TTC549 (cell line): Measurements from ENCODE around the gene PGAP6.
"Not testable (repeated sequence)": the region's sequence is repeated elsewhere in the genome, so short reads cannot be mapped to it uniquely, and the experiment has no call there.

Source experiments
- FAIRE-seq: peaks from 2 replicates; lab custom pipeline; 2012; peaks lifted over from hg19 to GRCh38; lab: Jason Lieb, UNC

The PGAP6 gene

GRCh38 chr16:381789-382717 is at the start of gene PGAP6:
Gene PGAP6 (minus strand): TSS chr16:381978. CDS start chr16:381821, 157 bp downstream.
- FAIRE-seq: no peak

- no peak for FAIRE-seq
These were observed 49.1 kb upstream of the PGAP6 start for GRCh38 chr16:430904-431303.

- no peak for FAIRE-seq
These were observed 45.5 kb upstream of the PGAP6 start for GRCh38 chr16:427250-427649.

- FAIRE-seq: no peak
These were observed 45.1 kb upstream of the PGAP6 start for GRCh38 chr16:426906-427249.

GRCh38 chr16:426115-426905 is 44.5 kb upstream of the PGAP6 start:
- FAIRE-seq: no peak

GRCh38 chr16:425740-426114 is 43.9 kb upstream of the PGAP6 start:
- no peak for FAIRE-seq

- FAIRE-seq: no peak
These were observed 43.4 kb upstream of the PGAP6 start, which contains the start of gene RAB11FIP3 for GRCh38 chr16:425082-425718. Gene RAB11FIP3 (plus strand): TSS chr16:425649. CDS start chr16:426007, 358 bp downstream.

GRCh38 chr16:424623-425081 is 42.9 kb upstream of the PGAP6 start:
- FAIRE-seq: no peak

GRCh38 chr16:424033-424622 is 42.4 kb upstream of the PGAP6 start:
- FAIRE-seq: no peak

GRCh38 chr16:422179-422578 is 40.4 kb upstream of the PGAP6 start:
- FAIRE-seq: not testable (repeated sequence)

GRCh38 chr16:415170-415498 is 33.4 kb upstream of the PGAP6 start:
- not testable (repeated sequence) for FAIRE-seq

- FAIRE-seq: no peak
These were observed 32.8 kb upstream of the PGAP6 start for GRCh38 chr16:414395-415169.

- FAIRE-seq: no peak
These were observed 29.9 kb upstream of the PGAP6 start for GRCh38 chr16:411576-412265.

- no peak for FAIRE-seq
These were observed 28.9 kb upstream of the PGAP6 start for GRCh38 chr16:410516-411178.

- no peak for FAIRE-seq
These were observed 25.5 kb upstream of the PGAP6 start for GRCh38 chr16:407253-407652.

GRCh38 chr16:405548-406506 is 24.0 kb upstream of the PGAP6 start:
- no peak for FAIRE-seq

- no peak for FAIRE-seq
These were observed 23.3 kb upstream of the PGAP6 start for GRCh38 chr16:404971-405486.

GRCh38 chr16:401468-402348 is 19.9 kb upstream of the PGAP6 start, which contains the start of gene DECR2:
Gene DECR2 (plus strand): TSS chr16:401885. CDS start chr16:401964, 79 bp downstream.
- no peak for FAIRE-seq
